GM13977 (cell line): ENCODE results near the gene COA3.

Experiments
- DNase-seq: peaks from one replicate; pipeline ENCODE4 v3.0.0; 2012; ENCODE audit warnings: low spot score
- CTCF ChIP-seq: IDR thresholded peaks from 2 replicates; pipeline ENCODE4 v1.5.1; 2012; ENCODE audit warnings: mild to moderate bottlenecking, control low read depth; ENCODE audit not compliant: insufficient read depth; ENCODE audit errors: extremely low read depth, missing control alignments
- in situ Hi-C: fragments of 300-500 bp; cut with MboI; formaldehyde crosslinking; loops from one replicate; pipeline ENCODE4 v1.12.0; 2022; ENCODE audit warnings: low sequenced_read_pairs, low pct_unique_long_range_greater_than_20kb, mixed read lengths, inconsistent platforms; ENCODE audit not compliant: unreplicated experiment

COA3 gene

GRCh38 chr17:42792545-42792944 is 6.0 kb downstream of the COA3 start:
- DNase-seq = no peak
- in situ Hi-C loops = no loop called here
- TF ChIP-seq CTCF = no peak

- DNase-seq = no peak
- TF ChIP-seq CTCF = no peak
- in situ Hi-C loops = no loop called here
Measured at GRCh38 chr17:42791948-42792347, 6.6 kb downstream of the COA3 start.

- no peak for DNase-seq
- in situ Hi-C loops = no loop called here
- no peak for TF ChIP-seq CTCF
Measured at GRCh38 chr17:42787266-42787665, 11.2 kb downstream of the COA3 start.

GRCh38 chr17:42784811-42785592 is 13.5 kb downstream of the COA3 start:
- no peak for TF ChIP-seq CTCF
- no peak for DNase-seq
- in situ Hi-C loops = no loop called here

GRCh38 chr17:42784409-42784808 is 14.1 kb downstream of the COA3 start:
- in situ Hi-C loops = no loop called here
- no peak for DNase-seq
- no peak for TF ChIP-seq CTCF

GRCh38 chr17:42783791-42784138 is 14.7 kb downstream of the COA3 start:
- DNase-seq = no peak
- in situ Hi-C loops = no loop called here
- no peak for TF ChIP-seq CTCF
